A549 (cell line): ENCODE data around the gene ADNP2. TPM values are rescaled to one million over a fixed set of nuclear protein-coding genes. Genes with fewer than 3 reads are reported as not detected.

Experiments used
- ATAC-seq, 2 experiments: fragments of 200-7000 bp in 1 of 2; fragments of >200 bp in 1 of 2; cut with Nextera tagmentation in 1 of 2; cut with Tn5 transposase in 1 of 2; 3 replicates each; pipeline versions ENCODE4 v1.8.0 to v1.9.1; 2018 to 2020; ENCODE audit warnings: mild to moderate bottlenecking in 1 of 2, moderate library complexity in 1 of 2
- CTCF ChIA-PET: fragments of 300-600 bp; sonication (Branson Sonifier 250); formaldehyde crosslinking; extraction: SDS; loops from one replicate; lab custom pipeline; 2021; ENCODE audit warnings: antibody characterized with exemption, inconsistent platforms; lab: Yijun Ruan, JAX
- POLR2A ChIA-PET: fragments of 350-600 bp; formaldehyde crosslinking; extraction: SDS; loops from one replicate; lab custom pipeline; 2021; ENCODE audit warnings: antibody characterized with exemption, inconsistent platforms; lab: Yijun Ruan, JAX
- DNase-seq, 2 experiments: peaks; one replicate each; pipeline versions ENCODE4 v3.0.0 to v3.0.0-alpha.2; 2011 to 2016; ENCODE audit warnings: low read depth in 1 of 2, low spot score in 1 of 2
- FAIRE-seq: peaks from 2 replicates; lab custom pipeline; 2011; peaks lifted over from hg19 to GRCh38; lab: Jason Lieb, UNC
- H3K27ac ChIP-seq, 2 experiments: fragments of >200 bp; sonication (Bioruptor Twin); formaldehyde crosslinking; 3 replicates each; pipeline ENCODE4 v1.5.1; 2016 to 2017
- H3K4me1 ChIP-seq: fragments of >200 bp; sonication (Bioruptor Twin); formaldehyde crosslinking; 3 replicates; pipeline ENCODE4 v1.6.1; 2016
- H3K4me2 ChIP-seq: fragments of >200 bp; sonication (Bioruptor Twin); formaldehyde crosslinking; 3 replicates; pipeline ENCODE4 v1.6.1; 2016
- H3K4me3 ChIP-seq: fragments of >200 bp; sonication (Bioruptor Twin); formaldehyde crosslinking; 3 replicates; pipeline ENCODE4 v1.5.1; 2016
- H3K9me3 ChIP-seq: fragments of >200 bp; sonication (Bioruptor Twin); formaldehyde crosslinking; 3 replicates; pipeline ENCODE4 v1.6.1; 2016
- ATOH8 ChIP-seq: fragments of 250-450 bp; sonication (Bioruptor Pico); IDR thresholded peaks from 2 replicates; pipeline ENCODE4 v1.5.0; 2020; ENCODE audit warnings: low read depth, mild to moderate bottlenecking, moderate library complexity
- BHLHE40 ChIP-seq: IDR thresholded peaks from 2 replicates; pipeline ENCODE4 v1.6.1; 2012; ENCODE audit warnings: low read depth, low read length, inconsistent platforms
- CBX2 ChIP-seq: fragments of 200-600 bp; sonication (generic); IDR thresholded peaks from 2 replicates; pipeline ENCODE4 v1.6.1; 2016; ENCODE audit warnings: low read depth, mild to moderate bottlenecking, borderline replicate concordance
- EHMT2 ChIP-seq: fragments of 200-600 bp; sonication (generic); IDR thresholded peaks from 2 replicates; pipeline ENCODE4 v1.6.1; 2016; ENCODE audit warnings: antibody characterized with exemption, low read depth, mild to moderate bottlenecking, moderate library complexity
- FOSL2 ChIP-seq, 2 experiments: fragments of 450-650 bp in 1 of 2; fragments of >200 bp in 1 of 2; sonication (Bioruptor Twin) in 1 of 2; formaldehyde crosslinking; IDR thresholded peaks; 2 replicates each; pipeline versions ENCODE4 v1.5.0 to v1.6.1; 2016 to 2020; ENCODE audit warnings: mild to moderate bottlenecking in 1 of 2, moderate library complexity in 1 of 2
- GATA3 ChIP-seq: IDR thresholded peaks from 2 replicates; pipeline ENCODE4 v1.6.1; 2012; ENCODE audit warnings: borderline replicate concordance
- PBX3 ChIP-seq: IDR thresholded peaks from 2 replicates; pipeline ENCODE4 v1.6.1; 2012
- RCOR1 ChIP-seq: fragments of 150-350 bp; IDR thresholded peaks from 2 replicates; pipeline ENCODE4 v1.6.1; 2014; ENCODE audit warnings: antibody characterized with exemption, low read length, low read depth
- ZFP36 ChIP-seq: fragments of 450-650 bp; IDR thresholded peaks from 2 replicates; pipeline ENCODE4 v1.6.1; 2014; ENCODE audit warnings: borderline replicate concordance; ENCODE audit not compliant: partially characterized antibody
- ZSCAN20 ChIP-seq: fragments of 250-450 bp; sonication (Bioruptor Pico); IDR thresholded peaks from 2 replicates; pipeline ENCODE4 v1.8.0; 2022; ENCODE audit warnings: mild to moderate bottlenecking, moderate library complexity
- WGBS: methylation state at CpG from one replicate; pipeline ENCODE4 v1.1.6; 2017; ENCODE audit errors: missing lambda C conversion rate; 5-methylcytosine and 5-hydroxymethylcytosine counted together
- polyA plus RNA-seq, 4 experiments: library from polyadenylated mRNA; depleted of rRNA in 3 of 4; stranded (reverse); fragments of >200 nt; fragmentation: RNase III in 1 of 4; extraction: RNeasy Plus Mini Kit Qiagen cat#74134 plus additional on column Dnase treatment in 1 of 4; gene quantifications; 2 replicates in 3 of 4; 3 replicates in 1 of 4; pipeline ENCODE4 v1.2.3, GENCODE V29; 2011 to 2017

Gene ADNP2
- polyA plus RNA-seq, 2 of the 4 experiments (the other 2 are of a cell fraction) = 9.8 to 9.9 TPM

GRCh38 chr18:80188643-80189530, 79.8 kb downstream of the ADNP2 start:
- Histone ChIP-seq H3K4me1 (no peaks in the 10 kb centered on the region), H3K4me2 (no peak overlapping the region), H3K27ac (no peak overlapping the region), H3K4me3 (no peak overlapping the region), H3K9me3 (no peaks in the 10 kb centered on the region)
- DNase-seq = no peak
- POLR2A ChIA-PET = no interaction called here
- no peak for ATAC-seq
- CTCF ChIA-PET = interaction anchor here (0.8 kb wide), 1 partner anchor 11 kb away, joined by 3 read pairs; no protein-coding TSS in a partner anchor
- no peak for FAIRE-seq
- TF ChIP-seq ZFP36 (no peak), CBX2 (no peak), GATA3 (no peak)
- 70% methylated on average over 14 of the region's 20 CpGs for WGBS

GRCh38 chr18:80189531-80189865, 80.4 kb downstream of the ADNP2 start:
- no peaks in the 10 kb centered on the region for H3K9me3 ChIP-seq
- POLR2A ChIA-PET = no interaction called here
- no peak overlapping the region for H3K4me2 ChIP-seq
- no peak for TF ChIP-seq ZSCAN20 (CRISPR knock-in tag)
- TF ChIP-seq ATOH8 (CRISPR knock-in tag) = no peak
- no peak for TF ChIP-seq CBX2
- TF ChIP-seq EHMT2 = no peak
- no peak for TF ChIP-seq RCOR1
- no peak for TF ChIP-seq BHLHE40
- no peak for TF ChIP-seq FOSL2 (IDR thresholded peaks at IDR 0.05)
- no peak for TF ChIP-seq FOSL2 (CRISPR knock-in tag; IDR thresholded peaks at IDR 0.05)
- no peak for TF ChIP-seq PBX3
- TF ChIP-seq, all 56 proteins: peak for 0
- FAIRE-seq (no peak), DNase-seq (no peak), ATAC-seq (no peak)
- WGBS = 69% methylated on average over 10 of the region's 10 CpGs
- Histone ChIP-seq H3K27ac (no peak overlapping the region), H3K4me1 (no peaks in the 10 kb centered on the region), H3K4me3 (no peak overlapping the region)
- CTCF ChIA-PET = interaction anchor here (0.8 kb wide), 1 partner anchor 10 kb away, joined by 3 read pairs; no protein-coding TSS in a partner anchor

Other genes starting within 250 kb of the ADNP2 start
- gene SLC66A2, start 157.6 kb upstream of the ADNP2 start, polyA plus RNA-seq (2011; rRNA removed) = 4.5 and 4.8 TPM in 2 replicates
- 9.5 to 11.5 TPM (median 10.1 TPM) in 3 replicates for gene SLC66A2, start 157.6 kb upstream of the ADNP2 start, polyA plus RNA-seq (2017; fragmentation: RNase III; extraction: RNeasy Plus Mini Kit Qiagen cat#74134 plus additional on column Dnase treatment)
- gene HSBP1L1, start 144.6 kb upstream of the ADNP2 start, polyA plus RNA-seq (2011; rRNA removed) = 16.1 and 19.1 TPM in 2 replicates
- gene HSBP1L1, start 144.6 kb upstream of the ADNP2 start, polyA plus RNA-seq (2017; fragmentation: RNase III; extraction: RNeasy Plus Mini Kit Qiagen cat#74134 plus additional on column Dnase treatment) = 17.7 to 21.3 TPM (median 21.2 TPM) in 3 replicates
- gene TXNL4A, start 120.7 kb upstream of the ADNP2 start, polyA plus RNA-seq (2011; rRNA removed) = 97.6 and 139 TPM in 2 replicates
- gene TXNL4A, start 120.7 kb upstream of the ADNP2 start, polyA plus RNA-seq (2017; fragmentation: RNase III; extraction: RNeasy Plus Mini Kit Qiagen cat#74134 plus additional on column Dnase treatment) = 94.4 to 113 TPM (median 99.6 TPM) in 3 replicates
- gene RBFA, start 74.8 kb upstream of the ADNP2 start, polyA plus RNA-seq (2011; rRNA removed) = 38.6 and 43.6 TPM in 2 replicates
- 34.2 to 34.4 TPM (median 34.3 TPM) in 3 replicates for gene RBFA, start 74.8 kb upstream of the ADNP2 start, polyA plus RNA-seq (2017; fragmentation: RNase III; extraction: RNeasy Plus Mini Kit Qiagen cat#74134 plus additional on column Dnase treatment)
- gene PARD6G, start 138.3 kb downstream of the ADNP2 start, polyA plus RNA-seq (2011; rRNA removed) = 1.6 TPM in 2 replicates
- gene PARD6G, start 138.3 kb downstream of the ADNP2 start, polyA plus RNA-seq (2017; fragmentation: RNase III; extraction: RNeasy Plus Mini Kit Qiagen cat#74134 plus additional on column Dnase treatment) = 2.0 to 2.5 TPM (median 2.3 TPM) in 3 replicates